WTC11 (cell line): ENCODE results near the gene MYL5. TPM values are rescaled to one million over a fixed set of nuclear protein-coding genes. Genes with fewer than 3 reads are reported as not detected.
A peak's percentile ranks its signal among the peaks of the same experiment; 100 is the strongest.

Experiments used
- ATAC-seq: fragments of 200-7000 bp; cut with Tn5 transposase; 2 replicates; pipeline ENCODE4 v1.10.0; 2021; ENCODE audit warnings: mild to moderate bottlenecking, moderate library complexity
- CTCF ChIA-PET: fragments of 300-600 bp; sonication (Branson Sonifier 250); formaldehyde crosslinking; loops from one replicate; lab custom pipeline; 2021; ENCODE audit warnings: antibody characterized with exemption; lab: Charles Lee
- POLR2A ChIA-PET: fragments of 350-600 bp; sonication (Branson Sonifier 250); formaldehyde crosslinking; loops from one replicate; lab custom pipeline; 2021; ENCODE audit warnings: antibody characterized with exemption; lab: Charles Lee
- DNase-seq: peaks from one replicate; pipeline ENCODE4 v3.0.0; 2021; ENCODE audit warnings: low spot score
- H3K27ac Mint-ChIP-seq: 2 replicates; pipeline ENCODE4 v1.8.0; 2021; ENCODE audit warnings: mixed read lengths
- H3K27me3 Mint-ChIP-seq: 2 replicates; pipeline ENCODE4 v1.8.0; 2021; ENCODE audit warnings: low read depth, mild to moderate bottlenecking, moderate library complexity, mixed read lengths
- H3K36me3 Mint-ChIP-seq: 2 replicates; pipeline ENCODE4 v1.8.0; 2021; ENCODE audit warnings: mixed read lengths
- H3K4me1 Mint-ChIP-seq: 2 replicates; pipeline ENCODE4 v1.8.0; 2022; ENCODE audit warnings: mixed read lengths
- H3K4me3 Mint-ChIP-seq: 2 replicates; pipeline ENCODE4 v1.8.0; 2021; ENCODE audit warnings: mild to moderate bottlenecking, moderate library complexity, mixed read lengths
- H3K9me3 Mint-ChIP-seq: 2 replicates; pipeline ENCODE4 v1.8.0; 2021; ENCODE audit warnings: mixed read lengths
- CDX4 ChIP-seq: fragments of 250-450 bp; sonication (Bioruptor Pico); IDR thresholded peaks from 2 replicates; pipeline ENCODE4 v1.9.0; 2021; ENCODE audit warnings: moderate library complexity, mild to moderate bottlenecking, inconsistent platforms, borderline replicate concordance
- FOXP1 ChIP-seq: sonication (generic); formaldehyde crosslinking; IDR thresholded peaks from 2 replicates; pipeline ENCODE4 v1.8.0; 2022; ENCODE audit warnings: missing genetic modification reagents, mild to moderate bottlenecking, moderate library complexity, borderline replicate concordance
- JUN ChIP-seq: sonication (generic); formaldehyde crosslinking; IDR thresholded peaks from 2 replicates; pipeline ENCODE4 v1.8.0; 2023; ENCODE audit warnings: mild to moderate bottlenecking, missing genetic modification reagents
- NR1H2 ChIP-seq: sonication (generic); formaldehyde crosslinking; IDR thresholded peaks from 2 replicates; pipeline ENCODE4 v1.9.0; 2021; ENCODE audit warnings: mild to moderate bottlenecking, moderate library complexity, missing genetic modification reagents
- PREB ChIP-seq: sonication (generic); formaldehyde crosslinking; IDR thresholded peaks from 2 replicates; pipeline ENCODE4 v1.8.1; 2022; ENCODE audit warnings: mild to moderate bottlenecking, missing genetic modification reagents, moderate library complexity, borderline replicate concordance
- RELA ChIP-seq: sonication (generic); formaldehyde crosslinking; IDR thresholded peaks from 2 replicates; pipeline ENCODE4 v1.8.1; 2022; ENCODE audit warnings: missing genetic modification reagents, mild to moderate bottlenecking, borderline replicate concordance
- RORB ChIP-seq: fragments of 250-450 bp; sonication (Bioruptor Pico); IDR thresholded peaks from 2 replicates; pipeline ENCODE4 v1.9.0; 2021; ENCODE audit warnings: mild to moderate bottlenecking
- SMAD3 ChIP-seq: sonication (generic); formaldehyde crosslinking; IDR thresholded peaks from 2 replicates; pipeline ENCODE4 v1.8.0; 2022; ENCODE audit warnings: missing genetic modification reagents, mild to moderate bottlenecking, borderline replicate concordance
- TCF7 ChIP-seq: sonication (generic); formaldehyde crosslinking; IDR thresholded peaks from 2 replicates; pipeline ENCODE4 v1.8.0; 2022; ENCODE audit warnings: mild to moderate bottlenecking, low read depth, missing genetic modification reagents, moderate library complexity
- ZMAT4 ChIP-seq: fragments of 250-450 bp; sonication (Bioruptor Pico); IDR thresholded peaks from 2 replicates; pipeline ENCODE4 v1.9.0; 2021; ENCODE audit warnings: mild to moderate bottlenecking
- ZNF416 ChIP-seq: fragments of 250-450 bp; sonication (Bioruptor Pico); IDR thresholded peaks from 2 replicates; pipeline ENCODE4 v1.9.0; 2021; ENCODE audit warnings: mild to moderate bottlenecking, inconsistent platforms
- ZNF423 ChIP-seq: fragments of 250-450 bp; sonication (Bioruptor Pico); IDR thresholded peaks from 2 replicates; pipeline ENCODE4 v2.1.2; 2022; ENCODE audit warnings: mild to moderate bottlenecking, moderate library complexity
- ZNF512 ChIP-seq: sonication (generic); formaldehyde crosslinking; IDR thresholded peaks from 2 replicates; pipeline ENCODE4 v1.8.1; 2022; ENCODE audit warnings: missing genetic modification reagents, borderline replicate concordance
- total RNA-seq: library from RNA; stranded (reverse); gene quantifications from 3 replicates; pipeline ENCODE4 v1.2.3, GENCODE V29; 2021
- TF ChIP-seq, protein P1 (sequence below): sonication (generic); formaldehyde crosslinking; IDR thresholded peaks from 2 replicates; pipeline ENCODE4 v1.8.0; 2023; ENCODE audit warnings: mild to moderate bottlenecking, missing genetic modification reagents
- TF ChIP-seq, protein P2 (sequence below): sonication (generic); formaldehyde crosslinking; IDR thresholded peaks from 2 replicates; pipeline ENCODE4 v1.8.0; 2023; ENCODE audit warnings: missing genetic modification reagents
- TF ChIP-seq, protein P3 (sequence below): sonication (generic); formaldehyde crosslinking; IDR thresholded peaks from 2 replicates; pipeline ENCODE4 v1.8.1; 2023; ENCODE audit warnings: mild to moderate bottlenecking, missing genetic modification reagents, moderate library complexity
- TF ChIP-seq, protein P4 (sequence below): fragments of 250-450 bp; sonication (Bioruptor Pico); IDR thresholded peaks from 2 replicates; pipeline ENCODE4 v1.8.0; 2021; ENCODE audit warnings: mild to moderate bottlenecking
- TF ChIP-seq, protein P5 (sequence below): fragments of 250-450 bp; sonication (Bioruptor Pico); conservative IDR thresholded peaks from 2 replicates; pipeline ENCODE4 v1.9.0; 2021; ENCODE audit warnings: mild to moderate bottlenecking

Gene MYL5
- total RNA-seq, 1 experiment from 2014 or later: 22.2 TPM

DNA sequence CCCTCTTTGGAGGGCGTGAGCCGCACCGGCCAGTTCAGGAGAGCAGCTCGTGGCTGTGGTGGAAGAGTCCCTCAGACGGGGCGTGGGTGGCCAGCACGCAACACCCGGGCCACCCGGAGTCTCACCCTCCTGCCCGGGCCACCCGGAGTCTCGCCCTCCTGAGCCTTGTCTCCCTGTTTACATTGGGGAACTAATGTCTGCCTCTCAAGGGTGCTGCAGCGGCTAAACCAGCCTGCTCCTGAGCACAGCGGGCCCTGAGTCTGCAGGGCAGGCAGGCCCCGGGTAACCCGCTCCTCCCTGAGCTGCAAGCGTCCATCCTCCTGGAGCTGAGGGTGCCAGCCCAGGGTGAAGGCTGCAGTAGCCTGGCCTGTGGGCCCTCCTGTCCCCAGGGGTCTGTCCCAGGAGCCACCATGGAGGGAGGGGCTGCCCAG lies 46.0 kb upstream of the MYL5 start (continued):
- TF ChIP-seq, protein P1, sequence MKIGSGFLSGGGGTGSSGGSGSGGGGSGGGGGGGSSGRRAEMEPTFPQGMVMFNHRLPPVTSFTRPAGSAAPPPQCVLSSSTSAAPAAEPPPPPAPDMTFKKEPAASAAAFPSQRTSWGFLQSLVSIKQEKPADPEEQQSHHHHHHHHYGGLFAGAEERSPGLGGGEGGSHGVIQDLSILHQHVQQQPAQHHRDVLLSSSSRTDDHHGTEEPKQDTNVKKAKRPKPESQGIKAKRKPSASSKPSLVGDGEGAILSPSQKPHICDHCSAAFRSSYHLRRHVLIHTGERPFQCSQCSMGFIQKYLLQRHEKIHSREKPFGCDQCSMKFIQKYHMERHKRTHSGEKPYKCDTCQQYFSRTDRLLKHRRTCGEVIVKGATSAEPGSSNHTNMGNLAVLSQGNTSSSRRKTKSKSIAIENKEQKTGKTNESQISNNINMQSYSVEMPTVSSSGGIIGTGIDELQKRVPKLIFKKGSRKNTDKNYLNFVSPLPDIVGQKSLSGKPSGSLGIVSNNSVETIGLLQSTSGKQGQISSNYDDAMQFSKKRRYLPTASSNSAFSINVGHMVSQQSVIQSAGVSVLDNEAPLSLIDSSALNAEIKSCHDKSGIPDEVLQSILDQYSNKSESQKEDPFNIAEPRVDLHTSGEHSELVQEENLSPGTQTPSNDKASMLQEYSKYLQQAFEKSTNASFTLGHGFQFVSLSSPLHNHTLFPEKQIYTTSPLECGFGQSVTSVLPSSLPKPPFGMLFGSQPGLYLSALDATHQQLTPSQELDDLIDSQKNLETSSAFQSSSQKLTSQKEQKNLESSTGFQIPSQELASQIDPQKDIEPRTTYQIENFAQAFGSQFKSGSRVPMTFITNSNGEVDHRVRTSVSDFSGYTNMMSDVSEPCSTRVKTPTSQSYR (CRISPR knock-in tag): no peak
- no peak for TF ChIP-seq NR1H2 (CRISPR knock-in tag)

GRCh38 chr4:628821-629635 lies 45.3 kb upstream of the MYL5 start:
- DNase-seq (peak; percentile 11), ATAC-seq (no peak)
- ChIA-PET CTCF (no interaction called here), POLR2A (no interaction called here)
- Mint-ChIP-seq H3K27me3 (peaks cover 7% of the 10 kb centered on the region), H3K9me3 (peaks cover 22% of the 10 kb centered on the region), H3K27ac (no peak overlapping the region), H3K36me3 (peaks cover 6% of the 10 kb centered on the region; the same call in 1 of the 2 replicates), H3K4me1 (peaks cover 10% of the 10 kb centered on the region), H3K4me3 (no peak overlapping the region)
- TF ChIP-seq ZMAT4: no peak
- TF ChIP-seq CDX4: no peak
- no peak for TF ChIP-seq TCF7 (CRISPR knock-in tag)
- no peak for TF ChIP-seq FOXP1 (CRISPR knock-in tag)
- TF ChIP-seq ZNF512 (CRISPR knock-in tag): no peak
- TF ChIP-seq, protein P2, sequence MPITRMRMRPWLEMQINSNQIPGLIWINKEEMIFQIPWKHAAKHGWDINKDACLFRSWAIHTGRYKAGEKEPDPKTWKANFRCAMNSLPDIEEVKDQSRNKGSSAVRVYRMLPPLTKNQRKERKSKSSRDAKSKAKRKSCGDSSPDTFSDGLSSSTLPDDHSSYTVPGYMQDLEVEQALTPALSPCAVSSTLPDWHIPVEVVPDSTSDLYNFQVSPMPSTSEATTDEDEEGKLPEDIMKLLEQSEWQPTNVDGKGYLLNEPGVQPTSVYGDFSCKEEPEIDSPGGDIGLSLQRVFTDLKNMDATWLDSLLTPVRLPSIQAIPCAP (CRISPR knock-in tag): no peak
- no peak for TF ChIP-seq NR1H2 (CRISPR knock-in tag)
- TF ChIP-seq, protein P3, sequence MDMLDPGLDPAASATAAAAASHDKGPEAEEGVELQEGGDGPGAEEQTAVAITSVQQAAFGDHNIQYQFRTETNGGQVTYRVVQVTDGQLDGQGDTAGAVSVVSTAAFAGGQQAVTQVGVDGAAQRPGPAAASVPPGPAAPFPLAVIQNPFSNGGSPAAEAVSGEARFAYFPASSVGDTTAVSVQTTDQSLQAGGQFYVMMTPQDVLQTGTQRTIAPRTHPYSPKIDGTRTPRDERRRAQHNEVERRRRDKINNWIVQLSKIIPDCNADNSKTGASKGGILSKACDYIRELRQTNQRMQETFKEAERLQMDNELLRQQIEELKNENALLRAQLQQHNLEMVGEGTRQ (CRISPR knock-in tag): no peak
- TF ChIP-seq JUN (CRISPR knock-in tag): no peak
- TF ChIP-seq RORB: no peak
- no peak for TF ChIP-seq ZNF423 (CRISPR knock-in tag)
- TF ChIP-seq ZNF416 (CRISPR knock-in tag): no peak

GRCh38 chr4:629636-629914 lies 44.8 kb upstream of the MYL5 start:
- DNase-seq: peak; percentile 8

More at GRCh38 chr4:629636-629914, 44.8 kb upstream of the MYL5 start:
- POLR2A ChIA-PET: no interaction called here
- CTCF ChIA-PET: no interaction called here
- Mint-ChIP-seq H3K36me3 (peaks cover 6% of the 10 kb centered on the region; the same call in 1 of the 2 replicates), H3K27ac (no peak overlapping the region), H3K4me1 (peaks cover 5% of the 10 kb centered on the region; the same call in 1 of the 2 replicates), H3K9me3 (peaks cover 22% of the 10 kb centered on the region), H3K27me3 (peaks cover 7% of the 10 kb centered on the region), H3K4me3 (no peak overlapping the region)
- no peak for TF ChIP-seq SMAD3 (CRISPR knock-in tag)
- TF ChIP-seq, protein P4, sequence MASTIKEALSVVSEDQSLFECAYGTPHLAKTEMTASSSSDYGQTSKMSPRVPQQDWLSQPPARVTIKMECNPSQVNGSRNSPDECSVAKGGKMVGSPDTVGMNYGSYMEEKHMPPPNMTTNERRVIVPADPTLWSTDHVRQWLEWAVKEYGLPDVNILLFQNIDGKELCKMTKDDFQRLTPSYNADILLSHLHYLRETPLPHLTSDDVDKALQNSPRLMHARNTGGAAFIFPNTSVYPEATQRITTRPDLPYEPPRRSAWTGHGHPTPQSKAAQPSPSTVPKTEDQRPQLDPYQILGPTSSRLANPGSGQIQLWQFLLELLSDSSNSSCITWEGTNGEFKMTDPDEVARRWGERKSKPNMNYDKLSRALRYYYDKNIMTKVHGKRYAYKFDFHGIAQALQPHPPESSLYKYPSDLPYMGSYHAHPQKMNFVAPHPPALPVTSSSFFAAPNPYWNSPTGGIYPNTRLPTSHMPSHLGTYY (CRISPR knock-in tag): no peak
- TF ChIP-seq RORB: no peak
- no peak for TF ChIP-seq PREB (CRISPR knock-in tag)
- TF ChIP-seq RELA (CRISPR knock-in tag): no peak
- TF ChIP-seq, protein P5, sequence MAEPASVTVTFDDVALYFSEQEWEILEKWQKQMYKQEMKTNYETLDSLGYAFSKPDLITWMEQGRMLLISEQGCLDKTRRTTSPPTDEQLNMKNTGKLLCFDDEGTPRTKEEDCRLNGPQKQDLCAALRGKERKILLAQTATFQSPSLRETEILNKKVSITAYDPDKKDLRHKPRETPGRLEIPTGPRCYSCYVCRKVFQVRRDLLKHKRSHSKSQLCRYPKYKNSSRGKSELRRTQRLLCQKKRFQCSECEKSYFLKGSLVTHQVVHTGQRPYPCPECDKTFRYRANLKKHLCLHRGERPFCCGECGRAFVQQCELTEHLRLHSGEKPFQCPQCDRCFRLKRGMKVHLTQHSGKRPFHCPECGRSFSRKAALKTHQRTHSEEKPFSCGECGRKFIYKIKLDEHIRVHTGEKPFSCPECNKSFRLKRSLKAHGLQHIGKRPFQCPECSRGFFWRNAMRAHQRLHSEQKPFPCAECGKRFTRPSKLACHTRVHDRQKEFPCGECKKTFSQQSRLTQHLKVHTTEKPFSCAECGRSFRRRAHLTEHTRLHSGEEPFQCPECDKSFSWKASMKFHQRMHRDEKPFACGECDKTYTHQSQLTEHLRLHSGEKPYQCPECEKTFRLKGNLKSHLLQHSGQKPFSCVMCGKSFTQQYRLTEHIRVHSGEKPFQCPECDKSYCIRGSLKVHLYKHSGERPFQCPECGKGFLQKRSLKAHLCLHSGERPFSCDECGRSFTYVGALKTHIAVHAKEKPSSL (CRISPR knock-in tag): no peak
- no peak for ATAC-seq
